Ureter (tissue), 1 donor: ENCODE results near the gene PRPF8. TPM values are rescaled to one million over a fixed set of nuclear protein-coding genes. Genes with fewer than 3 reads are reported as not detected.
"Not testable (repeated sequence)": the region's sequence is repeated elsewhere in the genome, so short reads cannot be mapped to it uniquely, and the experiment has no call there.

Experiments
- DNase-seq: peaks from one replicate; pipeline ENCODE4 v3.0.0-alpha.2; 2020; ENCODE audit warnings: low spot score
- total RNA-seq: library from RNA; stranded (reverse); gene quantifications from one replicate; pipeline ENCODE4 v1.2.4, GENCODE V29; 2023
- donor health status: DM: yes; HTN: yes; CAD: no.

PRPF8 gene
- total RNA-seq, 1 donor from 2014 or later, result 396 TPM

DNA sequence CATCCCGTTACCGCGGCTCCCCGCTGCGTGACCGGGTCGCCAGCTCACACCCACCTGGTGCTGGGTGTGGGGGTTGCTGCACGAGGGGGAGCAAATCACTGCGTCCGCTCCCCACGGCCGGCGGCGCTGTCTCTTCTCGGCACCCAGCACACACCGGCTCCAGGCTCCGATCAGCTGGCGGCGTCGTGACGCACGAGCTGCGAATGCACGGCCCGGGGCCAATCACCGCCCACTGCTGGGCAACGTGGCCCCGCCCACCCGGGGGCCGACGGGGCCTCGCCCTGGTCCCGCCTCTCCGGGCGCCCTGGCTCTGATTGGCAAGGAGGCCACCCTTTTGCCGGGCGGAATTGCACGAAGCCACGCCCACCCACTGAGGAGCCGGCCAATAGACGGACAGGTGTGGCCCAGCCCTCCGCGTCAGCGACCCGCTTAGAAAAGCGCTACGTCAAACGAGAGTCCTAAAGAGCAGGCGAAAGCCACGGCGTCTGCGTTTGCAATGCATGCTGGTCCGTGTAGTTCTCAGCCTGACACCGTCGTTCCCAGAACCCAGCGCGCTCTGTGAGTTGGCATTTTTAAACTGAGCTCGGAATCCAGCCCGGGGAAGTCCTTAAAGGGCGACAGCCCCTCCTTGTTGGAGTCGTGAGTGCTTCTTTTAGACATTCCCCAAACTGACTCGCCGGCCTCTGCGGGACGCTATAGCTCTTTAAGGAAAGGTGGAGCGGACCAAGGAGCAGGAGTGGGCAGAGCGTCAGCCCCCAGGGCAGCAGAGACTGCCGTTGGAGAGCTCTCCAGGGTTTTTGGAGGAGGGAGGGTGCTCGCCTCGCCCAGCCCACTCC is 31.6 kb upstream of the PRPF8 start:
- peak; percentile 100 for DNase-seq

DNA sequence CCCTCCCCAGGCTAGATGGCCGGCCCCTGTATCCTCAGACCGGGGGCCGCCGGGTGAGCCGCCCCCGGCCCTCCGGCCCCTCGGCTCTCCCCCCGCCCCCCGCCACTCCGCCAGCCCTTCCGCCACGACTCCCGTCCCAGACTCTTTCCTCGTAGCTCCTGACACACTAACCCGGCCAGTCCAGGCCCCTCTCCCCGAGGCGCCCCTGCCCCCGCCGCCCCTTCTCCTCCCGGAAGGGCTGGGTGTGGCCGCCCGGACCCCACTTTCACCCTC is 31.1 kb upstream of the PRPF8 start:
- DNase-seq, result no peak

GRCh38 chr17:1714980-1715802 is 30.5 kb upstream of the PRPF8 start:
- DNase-seq, result peak; percentile 93

- DNase-seq, result peak; percentile 99
These were observed 29.8 kb upstream of the PRPF8 start for GRCh38 chr17:1714427-1714979.

GRCh38 chr17:1713878-1714426 is 29.3 kb upstream of the PRPF8 start:
- DNase-seq, result no peak

DNA sequence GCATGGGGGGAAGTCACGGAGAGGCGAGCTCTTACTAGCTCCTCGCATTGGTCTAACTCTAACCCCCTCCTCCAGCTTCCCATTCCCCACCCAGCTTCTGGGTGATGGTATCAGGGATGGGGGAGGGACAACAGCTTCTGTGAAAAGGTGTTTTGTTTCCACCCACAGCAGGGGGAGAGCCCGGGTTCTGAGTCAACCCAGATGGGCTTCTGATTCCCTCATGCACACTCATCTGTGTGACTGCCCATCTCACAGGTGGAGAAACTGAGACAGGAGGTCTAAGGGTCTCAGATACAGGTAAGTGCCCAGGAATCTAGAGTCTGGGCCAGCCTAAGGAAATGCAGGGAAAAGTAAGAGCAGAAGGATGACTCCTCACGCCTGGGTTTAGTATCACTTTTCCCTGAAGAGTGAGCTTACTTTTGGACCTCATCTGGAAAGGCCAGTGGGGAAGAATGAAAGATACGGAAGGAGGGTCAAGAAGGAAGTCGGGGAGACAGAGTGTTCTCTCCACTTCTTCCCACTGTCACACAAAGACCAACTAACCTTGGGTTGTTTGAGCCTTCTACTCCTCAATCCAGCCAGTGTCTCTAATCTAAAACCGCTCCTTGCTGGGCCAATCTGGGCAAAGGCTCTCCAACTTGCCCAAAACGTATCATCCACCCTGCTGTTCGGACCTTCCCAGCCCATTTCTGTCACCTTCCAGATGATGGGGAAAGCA is 28.7 kb upstream of the PRPF8 start:
- DNase-seq, result no peak

GRCh38 chr17:1712271-1712670 is 27.6 kb upstream of the PRPF8 start:
- DNase-seq, result no peak

GRCh38 chr17:1711804-1712203 is 27.1 kb upstream of the PRPF8 start:
- no peak for DNase-seq

DNA sequence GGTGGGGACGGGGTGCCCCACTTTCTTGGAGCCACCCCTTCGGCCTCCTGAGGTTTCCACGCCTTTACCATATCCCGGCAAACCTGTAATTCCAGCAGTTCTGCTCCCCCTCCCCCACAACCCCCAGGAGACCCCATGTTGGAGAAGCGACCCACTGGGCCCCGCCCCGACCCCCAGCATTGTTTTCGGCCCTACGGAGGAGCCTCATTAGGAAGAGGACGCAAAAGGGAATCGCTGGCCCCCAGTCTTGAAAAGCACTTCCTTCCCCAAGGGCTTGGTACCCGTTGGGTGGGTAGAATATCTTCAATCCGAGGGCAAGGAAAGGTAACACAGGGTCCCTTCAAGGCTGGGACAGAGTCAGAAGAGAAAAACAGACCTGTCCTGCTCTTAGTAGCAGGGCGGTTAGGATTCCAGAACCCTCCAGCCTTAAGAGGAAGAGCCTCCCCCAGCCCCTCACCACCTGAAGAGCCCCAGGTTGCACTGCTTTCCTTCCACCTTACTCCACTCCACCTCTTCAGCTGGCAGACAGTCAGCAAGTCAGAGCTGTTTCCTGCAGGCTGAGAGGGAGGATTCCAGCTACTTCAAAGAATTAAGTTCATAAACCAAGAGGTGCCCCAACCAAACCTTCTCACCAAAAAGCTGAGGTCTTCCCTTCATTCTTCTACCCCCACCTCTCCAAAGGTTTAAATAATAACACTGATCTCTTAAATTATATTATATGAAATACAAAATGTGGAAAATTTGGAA is 26.3 kb upstream of the PRPF8 start:
- peak; percentile 52 for DNase-seq

DNA sequence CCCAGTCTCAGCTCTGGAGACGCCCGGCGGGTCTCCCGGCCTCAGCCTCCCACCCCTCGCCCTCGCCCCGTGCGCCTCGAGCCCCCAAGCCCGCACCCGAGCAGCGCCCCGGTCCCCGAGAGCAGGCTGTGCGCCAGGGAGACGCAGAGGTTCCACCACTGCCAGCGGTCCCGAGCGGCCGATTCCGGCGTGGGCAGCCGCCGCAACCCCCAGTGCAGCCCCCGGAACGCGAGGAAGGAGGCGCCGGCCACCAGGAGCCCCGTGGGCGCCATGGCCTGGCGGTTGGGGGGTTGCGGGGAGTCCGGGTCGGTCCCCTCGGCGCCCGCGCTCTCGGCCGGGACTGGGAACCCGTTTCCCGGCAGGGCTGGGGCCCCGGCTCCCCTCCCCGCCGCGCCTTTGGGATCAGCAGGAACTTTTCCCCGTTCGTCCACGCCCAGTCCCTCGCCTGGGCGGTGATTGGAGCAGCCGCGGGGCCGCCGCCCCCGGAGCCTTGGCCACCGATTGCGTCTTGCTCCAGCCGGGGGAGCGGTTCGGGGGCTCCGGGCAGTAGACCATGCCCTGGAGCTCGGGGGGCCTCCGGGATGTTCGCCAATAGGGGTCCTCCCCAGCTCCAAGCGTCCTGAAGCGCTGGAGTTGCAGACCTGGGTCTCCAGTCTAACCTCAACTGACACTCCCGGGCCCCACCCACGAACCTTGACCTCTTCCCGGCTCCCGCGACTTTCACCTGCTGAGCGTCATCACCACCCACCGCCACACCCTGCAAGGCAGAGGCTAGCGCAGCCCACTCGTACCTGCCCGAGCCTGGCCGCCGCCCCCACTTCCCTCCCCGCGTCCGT is 25.5 kb upstream of the PRPF8 start, which contains the start of gene TLCD2:
Gene TLCD2 (minus strand): TSS at position 407 of the 836 bp plus-strand sequence. CDS start 135 bp downstream, at position 272.
- DNase-seq, result peak; percentile 79

GRCh38 chr17:1709403-1709951 is 24.8 kb upstream of the PRPF8 start:
- no peak for DNase-seq

DNA sequence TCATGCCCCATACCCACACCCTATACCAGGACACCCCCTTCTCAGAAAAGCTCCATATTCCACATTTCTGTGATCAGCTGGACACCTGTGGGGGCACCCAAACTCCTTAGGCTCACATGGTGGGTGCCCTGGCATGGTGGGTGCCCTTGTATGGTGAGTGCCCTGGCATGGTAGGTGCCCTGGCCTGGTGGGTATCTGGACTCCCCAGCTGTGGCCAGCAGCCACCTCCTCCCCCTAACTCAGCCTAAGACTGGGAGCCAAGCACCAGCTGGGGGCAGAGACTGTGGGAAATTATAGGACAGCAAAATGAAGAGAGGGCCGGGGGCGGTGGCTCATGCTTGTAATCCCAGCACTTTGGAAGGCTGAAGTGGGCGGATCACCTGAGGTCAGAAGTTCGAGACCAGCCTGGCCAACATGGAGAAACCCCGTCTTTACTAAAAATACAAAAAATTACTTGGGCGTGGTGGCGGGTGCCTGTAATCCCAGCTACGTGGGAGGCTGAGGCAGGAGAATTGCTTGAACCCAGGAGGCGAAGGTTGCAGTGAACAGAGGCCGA is 24.2 kb upstream of the PRPF8 start:
- DNase-seq, result not testable (repeated sequence)

- DNase-seq, result no peak
These were observed 22.4 kb upstream of the PRPF8 start for GRCh38 chr17:1707107-1707506.

DNA sequence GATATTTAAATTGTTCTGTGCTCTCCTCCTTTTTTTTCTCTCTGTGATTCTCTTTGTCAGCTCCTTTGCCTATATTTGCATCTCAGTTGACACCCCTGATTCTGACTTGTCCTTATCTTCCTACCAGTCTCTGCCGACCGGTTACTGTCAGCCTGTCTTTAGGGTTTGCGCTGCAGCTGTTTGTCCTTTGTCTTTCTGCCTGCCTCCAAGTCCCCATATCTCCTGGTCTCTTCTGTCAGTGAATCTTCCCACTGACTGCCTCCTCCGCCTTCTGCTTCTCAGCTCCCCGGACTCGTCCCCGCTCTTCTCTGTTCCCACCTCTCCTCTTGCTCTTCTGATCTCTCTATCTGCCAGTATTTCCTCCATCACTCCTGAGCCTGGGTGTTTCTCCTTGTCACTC is 20.3 kb upstream of the PRPF8 start:
- no peak for DNase-seq

DNA sequence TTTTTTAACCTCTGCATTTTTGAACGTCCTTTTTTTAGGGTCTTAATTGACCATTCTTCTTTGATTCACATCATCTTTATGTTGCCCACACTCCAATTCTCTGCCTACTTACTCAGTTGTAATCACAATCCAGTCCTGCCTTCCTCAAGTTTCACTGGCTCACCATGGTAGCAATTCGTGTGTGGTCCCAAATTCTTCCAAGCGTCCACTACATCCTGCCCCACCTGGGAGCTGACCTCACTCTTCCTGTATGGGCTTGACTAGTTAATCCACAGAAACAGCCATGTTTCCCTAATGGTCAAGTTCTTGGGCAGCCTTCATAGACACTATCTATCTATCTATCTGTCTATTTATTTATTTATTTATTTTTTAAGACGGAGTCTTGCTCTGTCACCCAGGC is 18.4 kb upstream of the PRPF8 start:
- no peak for DNase-seq

- not testable (repeated sequence) for DNase-seq
These were observed 15.2 kb upstream of the PRPF8 start for GRCh38 chr17:1699891-1700290.

DNA sequence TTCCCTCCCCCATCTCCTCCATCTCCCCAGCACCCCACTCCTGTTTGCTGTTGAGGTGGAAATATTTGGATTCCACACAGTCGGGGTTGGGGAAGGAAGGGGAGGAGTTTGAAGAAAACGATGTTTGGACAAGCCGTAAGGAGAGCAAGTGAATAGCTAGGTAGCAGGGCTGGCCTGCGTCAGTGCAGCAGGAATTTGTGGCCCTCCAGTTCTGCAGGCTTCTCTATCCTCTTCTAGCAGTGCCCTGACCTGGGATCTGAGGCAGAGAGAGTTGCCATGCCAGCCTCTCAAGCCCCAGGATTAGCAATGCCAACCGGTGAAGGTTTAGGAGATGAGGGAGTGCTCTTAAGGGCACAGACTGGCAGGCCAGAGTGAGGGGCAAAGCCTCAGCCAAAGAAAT is 13.0 kb upstream of the PRPF8 start:
- no peak for DNase-seq

DNA sequence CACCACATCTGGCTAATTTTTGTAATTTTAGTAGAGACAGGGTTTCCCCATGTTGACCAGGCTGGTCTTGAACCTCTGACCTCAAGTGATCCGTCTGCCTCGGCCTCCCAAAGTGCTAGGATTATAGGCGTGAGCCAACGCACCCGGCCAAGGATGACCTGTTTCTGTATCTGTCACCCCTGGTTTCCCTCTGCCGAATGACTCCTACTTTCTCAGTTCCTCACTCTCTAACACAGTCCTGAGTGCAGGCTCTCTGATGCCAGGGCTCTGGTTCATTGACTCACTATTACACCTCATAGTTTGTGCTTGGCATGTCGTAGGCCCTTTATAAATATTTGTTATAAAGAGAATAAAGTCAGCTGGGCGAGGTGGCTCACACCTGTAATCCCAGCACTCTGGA is 10.7 kb upstream of the PRPF8 start:
- no peak for DNase-seq

- DNase-seq, result no peak
These were observed 8.7 kb upstream of the PRPF8 start for GRCh38 chr17:1693339-1693738.
